HG03066 (cell line): ENCODE measurements around the gene EVI5.
"Not testable (repeated sequence)": the region's sequence is repeated elsewhere in the genome, so short reads cannot be mapped to it uniquely, and the experiment has no call there.

ENCODE experiments used
- ATAC-seq: cut with Tn5 transposase; IDR thresholded peaks from one replicate; pipeline ENCODE4 v1.9.1; 2021; ENCODE audit warnings: low read depth; ENCODE audit not compliant: unreplicated experiment

EVI5 gene

DNA sequence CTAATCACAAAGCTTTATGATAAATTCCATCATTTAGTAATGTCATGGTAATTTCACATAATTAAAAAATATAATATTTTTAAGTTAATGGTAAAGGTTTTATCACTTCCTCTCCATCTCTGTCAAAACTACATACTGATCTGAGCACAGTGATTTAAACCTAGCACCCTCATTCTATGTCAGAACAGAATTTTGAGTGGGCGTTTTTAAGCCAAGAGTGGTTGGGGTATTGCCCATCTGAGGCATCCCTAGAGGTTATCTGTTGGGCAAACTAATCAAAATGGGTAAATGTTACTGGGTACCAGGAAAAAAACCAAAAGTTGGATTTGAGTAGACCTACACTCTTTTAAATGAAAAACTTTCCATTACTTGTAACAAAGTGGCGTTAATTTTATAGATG, 197.5 kb downstream of the EVI5 start:
- ATAC-seq = no peak

- ATAC-seq = no peak
Observed at GRCh38 chr1:92585831-92586230, 199.1 kb downstream of the EVI5 start.

GRCh38 chr1:92584810-92585209, 200.1 kb downstream of the EVI5 start:
- ATAC-seq = not testable (repeated sequence)

GRCh38 chr1:92583821-92584760, 200.8 kb downstream of the EVI5 start:
- peak; percentile 68 for ATAC-seq

DNA sequence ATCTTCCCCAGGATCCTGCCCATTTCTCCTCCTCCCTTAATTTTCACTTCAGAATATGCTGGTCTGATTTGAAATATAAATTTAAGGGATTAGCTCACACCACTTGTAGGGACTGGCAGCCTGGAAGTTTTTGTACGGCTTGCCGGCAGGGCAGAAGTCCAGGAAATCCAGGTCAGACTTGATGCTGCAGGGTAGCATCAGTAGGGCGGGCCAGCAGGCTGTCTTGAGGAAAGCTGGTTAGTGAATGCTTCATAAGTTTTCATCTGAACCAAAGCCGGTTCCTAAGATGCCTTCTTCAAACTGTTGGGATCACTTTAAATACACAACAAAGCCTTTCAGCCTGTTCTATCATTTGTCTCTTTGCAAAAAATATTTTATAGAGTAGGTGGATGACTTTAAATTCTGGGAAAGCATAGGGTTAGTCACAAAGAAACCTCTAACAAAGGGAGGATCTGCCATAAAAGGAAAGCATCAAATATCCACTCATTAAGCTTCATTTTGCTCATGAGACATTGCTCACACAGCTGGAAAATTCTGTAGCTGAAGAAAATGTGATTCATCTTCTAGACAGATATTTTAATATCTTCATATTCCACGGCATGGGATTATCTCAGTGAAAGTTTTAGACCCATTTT, 207.5 kb downstream of the EVI5 start:
- ATAC-seq = no peak

- ATAC-seq = no peak
Observed at GRCh38 chr1:92575123-92575522, 209.8 kb downstream of the EVI5 start.

GRCh38 chr1:92572520-92572919, 212.4 kb downstream of the EVI5 start:
- ATAC-seq = no peak

GRCh38 chr1:92571578-92571977, 213.3 kb downstream of the EVI5 start:
- ATAC-seq = no peak

DNA sequence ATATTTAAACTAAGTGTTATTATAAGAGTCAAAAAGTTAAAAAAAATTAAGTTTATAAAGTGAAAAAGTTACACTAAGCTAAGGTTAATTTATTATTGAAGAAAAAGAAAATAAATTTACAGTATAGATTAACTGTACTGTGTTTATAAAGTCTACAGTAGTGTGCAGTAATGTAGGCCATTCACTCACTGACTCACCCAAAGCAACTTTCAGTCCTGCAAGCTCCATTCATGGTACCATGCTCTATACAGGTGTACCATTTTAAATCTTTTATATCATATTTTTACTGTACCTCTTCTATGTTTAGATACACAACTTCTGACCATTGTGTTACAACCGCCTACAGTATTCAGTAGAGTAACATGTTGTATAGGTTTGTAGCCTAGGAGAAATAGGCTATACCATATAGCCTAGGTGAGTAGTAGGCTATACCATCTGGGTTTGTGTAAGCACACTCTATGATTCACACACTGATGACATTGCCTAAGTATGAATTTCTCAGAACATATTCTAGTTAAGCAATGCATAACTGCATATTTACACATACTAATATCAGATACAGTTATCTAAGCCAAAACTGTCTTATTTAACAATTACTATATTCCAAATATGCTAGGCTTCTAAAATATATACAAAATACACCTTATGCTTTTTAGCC, 217.6 kb downstream of the EVI5 start:
- no peak for ATAC-seq

- ATAC-seq = peak; percentile 98
Observed at GRCh38 chr1:92563457-92564216, 221.3 kb downstream of the EVI5 start.

- no peak for ATAC-seq
Observed at GRCh38 chr1:92556350-92556749, 228.6 kb downstream of the EVI5 start.

DNA sequence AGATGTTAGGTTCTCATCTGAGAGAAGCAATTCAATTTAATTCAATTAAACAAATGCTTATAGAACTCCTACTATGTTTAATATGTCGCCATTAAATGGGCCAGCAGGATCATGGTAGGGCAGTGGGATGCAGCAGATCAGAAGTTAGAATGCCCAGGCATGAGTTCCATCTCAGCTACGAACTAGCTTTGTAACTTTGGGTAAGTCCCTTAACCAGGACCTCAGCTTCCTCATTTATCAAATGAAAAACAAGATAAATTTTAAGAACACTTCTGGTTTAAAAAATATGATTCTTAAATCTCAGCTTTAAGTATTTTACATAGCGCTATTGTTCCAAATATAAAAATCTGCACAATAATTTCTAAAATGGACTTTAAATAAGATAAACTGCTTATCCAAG, 230.7 kb downstream of the EVI5 start:
- ATAC-seq = no peak

DNA sequence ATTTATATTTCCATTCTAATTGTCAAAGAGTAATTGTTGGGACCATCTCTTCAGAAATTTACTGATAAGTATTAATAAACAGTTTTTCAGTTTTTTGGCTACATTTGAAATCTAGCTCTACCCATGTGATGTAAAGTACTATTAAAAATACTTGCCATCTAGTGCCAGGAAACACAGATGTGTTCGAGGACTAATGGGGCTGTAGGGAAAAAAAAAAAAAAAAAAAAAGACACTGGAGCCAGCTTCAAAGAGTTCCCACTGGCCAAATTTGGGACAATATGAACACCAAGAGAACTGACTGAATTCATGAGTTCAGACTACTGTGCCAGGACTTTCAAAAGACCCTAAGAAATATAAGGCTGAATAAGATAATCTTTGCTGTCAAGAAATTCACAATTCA, 233.0 kb downstream of the EVI5 start:
- ATAC-seq = no peak

DNA sequence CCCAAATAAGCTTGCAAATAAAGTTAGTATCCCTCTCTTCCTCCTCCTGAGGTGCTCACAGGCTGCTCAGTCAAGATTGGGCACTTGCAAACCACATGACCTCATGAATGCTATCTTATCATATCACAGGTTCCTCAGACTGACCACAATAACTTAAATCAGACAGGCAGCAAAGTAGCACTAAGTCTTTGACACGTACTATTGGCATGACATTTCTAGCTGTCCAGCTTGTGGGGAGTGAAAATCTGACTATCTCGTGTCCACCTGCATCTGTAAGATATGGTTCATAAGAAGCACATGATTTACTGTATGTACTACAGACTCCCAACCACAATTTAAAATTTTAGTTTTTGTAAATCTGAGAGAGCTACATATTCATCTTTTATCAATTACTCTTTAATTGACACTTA, 240.1 kb downstream of the EVI5 start:
- ATAC-seq = no peak

GRCh38 chr1:92543131-92544055, 241.5 kb downstream of the EVI5 start:
- ATAC-seq = no peak

DNA sequence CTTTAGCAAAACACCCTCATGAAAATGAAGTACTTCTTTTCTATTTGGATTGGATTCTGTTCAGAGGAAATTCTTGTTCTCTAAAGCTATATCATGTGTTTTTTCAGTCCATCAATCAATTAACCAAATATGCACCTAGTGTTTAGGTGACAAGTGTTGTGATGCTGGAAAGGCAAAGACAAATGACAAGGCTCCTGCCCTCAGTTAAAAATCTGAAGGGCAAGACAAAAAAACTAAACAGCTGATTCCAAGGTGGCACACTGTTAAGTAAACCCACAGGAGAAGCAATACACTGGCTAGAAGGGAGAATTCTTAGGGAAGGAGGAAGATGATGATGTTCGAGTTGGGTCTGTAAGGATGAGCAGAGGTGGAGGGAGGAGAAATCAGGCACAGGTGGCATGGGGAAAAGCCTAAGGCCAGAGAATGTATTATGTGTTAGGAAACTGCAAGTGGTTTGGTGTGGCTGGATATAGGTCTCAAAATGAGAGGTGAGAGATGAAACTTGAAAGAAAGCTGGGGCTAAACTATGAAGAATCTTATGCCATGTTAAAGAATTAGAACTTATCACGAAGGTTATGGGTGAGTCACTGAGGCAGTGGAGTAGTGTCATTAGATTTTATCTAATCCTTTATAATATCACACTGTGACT, 246.4 kb downstream of the EVI5 start:
- peak; percentile 64 for ATAC-seq

- ATAC-seq = peak; percentile 55
Observed at GRCh38 chr1:92538048-92538412, 246.9 kb downstream of the EVI5 start.

- peak; percentile 50 for ATAC-seq
Observed at GRCh38 chr1:92536980-92537884, 247.7 kb downstream of the EVI5 start.
